CD4-positive, CD25-positive, alpha-beta regulatory T cell (primary cell): ENCODE data around the gene CCR7. TPM values are rescaled to one million over a fixed set of nuclear protein-coding genes. Genes with fewer than 3 reads are reported as not detected.

Experiments used
- ATAC-seq, 2 donors: fragments of 150-1000 bp; cut with Tn5 transposase; one replicate each; pipeline ENCODE4 v1.10.0; 2021; ENCODE audit warnings: low read depth in 2 of 2, moderate number of reproducible peaks in 2 of 2, moderate library complexity in 1 of 2
- DNase-seq, 3 donors: peaks; one replicate each; pipeline versions ENCODE4 v3.0.0 to v3.0.0-alpha.2; 2012 to 2022; ENCODE audit warnings: mixed read lengths in 1 of 3
- H3K27ac ChIP-seq: one replicate; pipeline ENCODE4 v1.7.0; 2013; ENCODE audit warnings: mild to moderate bottlenecking, low read length; ENCODE audit not compliant: insufficient read depth, poor library complexity, severe bottlenecking
- H3K27me3 ChIP-seq: one replicate; pipeline ENCODE4 v1.7.0; 2013; ENCODE audit warnings: low read length; ENCODE audit not compliant: control insufficient read depth, insufficient read depth
- H3K36me3 ChIP-seq: one replicate; pipeline ENCODE4 v1.7.0; 2013; ENCODE audit warnings: mild to moderate bottlenecking, low read length, moderate library complexity; ENCODE audit not compliant: control insufficient read depth, insufficient read depth
- H3K4me1 ChIP-seq: 2 replicates; pipeline ENCODE4 v1.7.0; 2013; ENCODE audit warnings: mild to moderate bottlenecking, low read length; ENCODE audit not compliant: insufficient read depth, control insufficient read depth, poor library complexity, severe bottlenecking
- H3K4me3 ChIP-seq: one replicate; pipeline ENCODE4 v1.7.0; 2013; ENCODE audit warnings: low read depth, mild to moderate bottlenecking, low read length, moderate library complexity
- H3K9me3 ChIP-seq, 2 experiments: 1 replicate in 1 of 2; 2 replicates in 1 of 2; pipeline ENCODE4 v1.7.0; 2013; ENCODE audit warnings: low read length in 2 of 2, mild to moderate bottlenecking in 1 of 2, moderate library complexity in 1 of 2; ENCODE audit not compliant: control insufficient read depth in 2 of 2
- H3K27ac Mint-ChIP-seq, 3 donors: one replicate each; pipeline ENCODE4 v1.8.0; 2020 to 2022; ENCODE audit warnings: mild to moderate bottlenecking in 3 of 3, mixed read lengths in 3 of 3, moderate library complexity in 2 of 3
- H3K27me3 Mint-ChIP-seq: one replicate; pipeline ENCODE4 v1.8.0; 2022; ENCODE audit warnings: mild to moderate bottlenecking, mixed read lengths
- H3K36me3 Mint-ChIP-seq: one replicate; pipeline ENCODE4 v1.8.0; 2020; ENCODE audit warnings: mixed read lengths
- H3K4me1 Mint-ChIP-seq, 4 donors: one replicate each; pipeline ENCODE4 v1.8.0; 2020 to 2022; ENCODE audit warnings: mixed read lengths in 4 of 4, mild to moderate bottlenecking in 1 of 4
- H3K4me3 Mint-ChIP-seq, 4 donors: one replicate each; pipeline ENCODE4 v1.8.0; 2020 to 2022; ENCODE audit warnings: mild to moderate bottlenecking in 4 of 4, mixed read lengths in 4 of 4, moderate library complexity in 3 of 4
- H3K9me3 Mint-ChIP-seq, 7 donors: one replicate each; pipeline ENCODE4 v1.8.0; 2020 to 2022; ENCODE audit warnings: mixed read lengths in 7 of 7, mild to moderate bottlenecking in 3 of 7, moderate library complexity in 2 of 7
- polyA plus RNA-seq, 4 donors: library from polyadenylated mRNA; unstranded; fragments of 300-500 nt; fragmentation: Illumina TruSeq; gene quantifications; one replicate each; pipeline ENCODE4 v1.2.3, GENCODE V29; 2021
- total RNA-seq: library from RNA; stranded (reverse); gene quantifications from one replicate; pipeline ENCODE4 v1.2.3, GENCODE V29; 2022

Gene CCR7
- total and polyA plus RNA-seq, 5 donors from 2014 or later, result 192 to 828 (median 530) TPM

- H3K36me3 Mint-ChIP-seq, result no peaks in the 10 kb centered on the region
- ATAC-seq (peak; percentile 60 to 69), DNase-seq (peak; percentile 37 to 85 (median 82))
- Histone ChIP-seq H3K36me3 (no peaks in the 10 kb centered on the region), H3K4me1 (peaks cover 98% of the 10 kb centered on the region), H3K9me3 (no peaks in the 10 kb centered on the region), H3K4me3 (peak overlapping the region; percentile 67), H3K27ac (peak overlapping the region; percentile 98), H3K27me3 (no peaks in the 10 kb centered on the region)
- H3K27ac Mint-ChIP-seq, result peak overlapping the region; percentile 96 to 99 (median 98)
- peak overlapping the region; percentile 75 to 82 (median 80) for H3K4me3 Mint-ChIP-seq
- H3K9me3 Mint-ChIP-seq, result no peaks in the 10 kb centered on the region
- peaks cover 14 to 98% (median 76%) of the 10 kb centered on the region in 4 donors for H3K4me1 Mint-ChIP-seq
- H3K27me3 Mint-ChIP-seq, result peaks cover 7% of the 10 kb centered on the region
Observed at GRCh38 chr17:40608061-40608581, 42.8 kb upstream of the CCR7 start.

- Mint-ChIP-seq H3K27ac (peak overlapping the region; percentile 96 to 99 (median 98)), H3K4me3 (peak overlapping the region; percentile 75 to 82 (median 80)), H3K27me3 (peaks cover 7% of the 10 kb centered on the region), H3K36me3 (no peaks in the 10 kb centered on the region), H3K9me3 (peaks cover 0 to 1% (median 0%) of the 10 kb centered on the region in 7 donors), H3K4me1 (peaks cover 13 to 98% (median 76%) of the 10 kb centered on the region in 4 donors)
- peak overlapping the region; percentile 67 for H3K4me3 ChIP-seq
- no peaks in the 10 kb centered on the region for H3K36me3 ChIP-seq
- peaks cover 98% of the 10 kb centered on the region for H3K4me1 ChIP-seq
- H3K27me3 ChIP-seq, result no peaks in the 10 kb centered on the region
- DNase-seq (peak in 2 of 3 donors; percentile 75 to 82), ATAC-seq (peak; percentile 45 to 51)
- no peaks in the 10 kb centered on the region for H3K9me3 ChIP-seq
- H3K27ac ChIP-seq, result peak overlapping the region; percentile 98
Observed at GRCh38 chr17:40607641-40608040, 42.4 kb upstream of the CCR7 start.

GRCh38 chr17:40606548-40607353, 41.5 kb upstream of the CCR7 start:
- H3K27me3 ChIP-seq, result no peaks in the 10 kb centered on the region
- peak overlapping the region; percentile 75 to 82 (median 80) for H3K4me3 Mint-ChIP-seq
- ATAC-seq (no peak), DNase-seq (no peak)
- H3K36me3 ChIP-seq, result no peaks in the 10 kb centered on the region
- no peaks in the 10 kb centered on the region for H3K9me3 ChIP-seq
- H3K9me3 Mint-ChIP-seq, result peaks cover 0 to 1% (median 0%) of the 10 kb centered on the region in 7 donors
- peaks cover 14 to 99% (median 75%) of the 10 kb centered on the region in 4 donors for H3K4me1 Mint-ChIP-seq
- peaks cover 7% of the 10 kb centered on the region for H3K27me3 Mint-ChIP-seq
- H3K4me1 ChIP-seq, result peaks cover 99% of the 10 kb centered on the region
- peak overlapping the region; percentile 96 to 99 (median 98) for H3K27ac Mint-ChIP-seq
- H3K27ac ChIP-seq, result peak overlapping the region; percentile 98
- no peaks in the 10 kb centered on the region for H3K36me3 Mint-ChIP-seq
- H3K4me3 ChIP-seq, result peak overlapping the region; percentile 51

- Histone ChIP-seq H3K27ac (peak overlapping the region; percentile 98), H3K27me3 (no peaks in the 10 kb centered on the region), H3K4me1 (peaks cover 100% of the 10 kb centered on the region), H3K9me3 (no peaks in the 10 kb centered on the region), H3K36me3 (no peaks in the 10 kb centered on the region), H3K4me3 (peak overlapping the region; percentile 39)
- ATAC-seq (peak; percentile 69 to 71), DNase-seq (peak; percentile 40 to 88 (median 54))
- peaks cover 0 to 1% (median 0%) of the 10 kb centered on the region in 7 donors for H3K9me3 Mint-ChIP-seq
- H3K4me1 Mint-ChIP-seq, result peaks cover 14 to 99% (median 75%) of the 10 kb centered on the region in 4 donors
- H3K27ac Mint-ChIP-seq, result peak overlapping the region; percentile 98 to 100 (median 99)
- peak overlapping the region; percentile 74 to 91 (median 80) for H3K4me3 Mint-ChIP-seq
- peaks cover 4% of the 10 kb centered on the region for H3K27me3 Mint-ChIP-seq
- no peaks in the 10 kb centered on the region for H3K36me3 Mint-ChIP-seq
Observed at GRCh38 chr17:40605306-40605705, 40.0 kb upstream of the CCR7 start.

GRCh38 chr17:40604327-40605080, 39.2 kb upstream of the CCR7 start:
- Histone ChIP-seq H3K27ac (peak overlapping the region; percentile 98), H3K4me1 (peaks cover 100% of the 10 kb centered on the region), H3K27me3 (no peaks in the 10 kb centered on the region), H3K4me3 (peak overlapping the region; percentile 39), H3K9me3 (no peaks in the 10 kb centered on the region), H3K36me3 (no peaks in the 10 kb centered on the region)
- H3K4me1 Mint-ChIP-seq, result peaks cover 14 to 99% (median 75%) of the 10 kb centered on the region in 4 donors
- H3K27me3 Mint-ChIP-seq, result no peaks in the 10 kb centered on the region
- DNase-seq (peak in 1 of 3 donors; percentile 23), ATAC-seq (no peak)
- H3K4me3 Mint-ChIP-seq, result peak overlapping the region; percentile 13 to 82 (median 76)
- H3K27ac Mint-ChIP-seq, result peak overlapping the region; percentile 98 to 100 (median 99)
- H3K9me3 Mint-ChIP-seq, result peaks cover 0 to 1% (median 0%) of the 10 kb centered on the region in 7 donors
- H3K36me3 Mint-ChIP-seq, result no peaks in the 10 kb centered on the region

GRCh38 chr17:40602445-40603443, 37.5 kb upstream of the CCR7 start:
- no peaks in the 10 kb centered on the region for H3K36me3 ChIP-seq

More at GRCh38 chr17:40602445-40603443, 37.5 kb upstream of the CCR7 start:
- peaks cover 100% of the 10 kb centered on the region for H3K4me1 ChIP-seq
- H3K27me3 ChIP-seq, result no peaks in the 10 kb centered on the region
- Mint-ChIP-seq H3K27ac (peak overlapping the region; percentile 98 to 100 (median 99)), H3K9me3 (peaks cover 0 to 1% (median 0%) of the 10 kb centered on the region in 7 donors), H3K36me3 (peaks cover 4% of the 10 kb centered on the region), H3K4me3 (peak overlapping the region; percentile 76 to 89 (median 84)), H3K27me3 (peaks cover 4% of the 10 kb centered on the region), H3K4me1 (peaks cover 26 to 99% (median 77%) of the 10 kb centered on the region in 4 donors)
- ATAC-seq (peak; percentile 40 to 44), DNase-seq (peak; percentile 58 to 89 (median 84))
- peak overlapping the region; percentile 37 for H3K4me3 ChIP-seq
- H3K27ac ChIP-seq, result peak overlapping the region; percentile 98
- H3K9me3 ChIP-seq, result no peaks in the 10 kb centered on the region
